ENCODE measurements around the gene CDH9. TPM values are rescaled to one million over a fixed set of nuclear protein-coding genes. Genes with fewer than 3 reads are reported as not detected.

CDH9 gene
- total and polyA plus RNA-seq, 9 of the 15 experiments (the other 6 are each of a cell fraction or from before 2014, with no cell fraction given), result not detected

GRCh38 chr5:27083449-27084415, 45.3 kb upstream of the CDH9 start:
- H3K4me1 ChIP-seq (replicated peaks in 1 of 2; ENCODE audit: control insufficient read depth in 2 of 2, insufficient read depth in 2 of 2, low read length in 2 of 2), result no peaks in the 10 kb centered on the region
- BruUV-seq (replicated peaks), result no TSS peak
- 2% methylated on average over 7 of the region's 7 CpGs for WGBS (ENCODE audit: insufficient coverage, low coverage, missing lambda C conversion rate)
- H3K36me3 ChIP-seq (ENCODE audit: control insufficient read depth, insufficient read depth, low read length), result no peaks in the 10 kb centered on the region
- DNase-seq (ENCODE audit: extremely low read depth in 1 of 4, low spot score in 3 of 4), result no peak
- no peak overlapping the region for H3K27ac ChIP-seq (ENCODE audit: extremely low read depth, low read depth, low read length)
- in situ Hi-C loops (cut with MboI) (no loop called here), intact Hi-C loops (cut with micrococcal nuclease) (no loop called here)
- POLR2A ChIA-PET, result no interaction called here
- no peak overlapping the region for H3K9ac ChIP-seq (ENCODE audit: insufficient read depth in 1 of 2, low read depth in 2 of 2, low read length in 2 of 2)
- no peak for TF ChIP-seq GTF3C2 (IDR thresholded peaks at IDR 0.05; ENCODE audit: borderline replicate concordance, extremely low read depth, insufficient read length)
- TF ChIP-seq RBM39 (optimal IDR thresholded peaks at IDR 0.05; ENCODE audit: low read depth, low read length), result no peak
- no peak for TF ChIP-seq ZFX (CRISPR knock-in tag; IDR thresholded peaks at IDR 0.05)
- TF ChIP-seq ID3 (CRISPR knock-in tag; IDR thresholded peaks at IDR 0.05), result no peak
- no peak for TF ChIP-seq ID3 (tag; IDR thresholded peaks at IDR 0.05)
- no peak for TF ChIP-seq GTF2F1 (IDR thresholded peaks at IDR 0.05; ENCODE audit: low read depth, low read length)
- TF ChIP-seq TCF7L2 (IDR thresholded peaks at IDR 0.05; ENCODE audit: low read depth, low read length), result no peak
- TF ChIP-seq ARID2 (IDR thresholded peaks at IDR 0.05), result no peak
- TF ChIP-seq E4F1 (CRISPR knock-in tag; IDR thresholded peaks at IDR 0.05; ENCODE audit: borderline replicate concordance), result no peak
- TF ChIP-seq PHF21A (IDR thresholded peaks at IDR 0.05; ENCODE audit: borderline replicate concordance, low read depth), result no peak
- no peak for TF ChIP-seq NEUROD1 (IDR thresholded peaks at IDR 0.05; ENCODE audit: borderline replicate concordance, low read depth, low read length, partially characterized antibody)
- no peak for ATAC-seq
- H3K27me3 ChIP-seq (ENCODE audit: control insufficient read depth in 2 of 2, insufficient read depth in 2 of 2, low read length in 2 of 2), result no peaks in the 10 kb centered on the region
- no peak overlapping the region for H3K4me3 ChIP-seq
- H4K20me1 ChIP-seq (replicated peaks; ENCODE audit: control insufficient read depth, insufficient read depth, low read length), result no peaks in the 10 kb centered on the region
- H2AFZ ChIP-seq (ENCODE audit: low read depth, low read length), result no peak overlapping the region
- CTCF ChIA-PET (ENCODE audit: low intra/inter-chr PET ratio), result interaction anchor here (0.7 kb wide), 1 partner anchor 22 kb away, joined by 3 read pairs; no protein-coding TSS in a partner anchor
- FAIRE-seq, result no peak
- H3K9me3 ChIP-seq (replicated peaks; ENCODE audit: control insufficient read depth, insufficient read depth, low read depth, low read length), result no peaks in the 10 kb centered on the region
- H3K79me2 ChIP-seq (ENCODE audit: control insufficient read depth, insufficient read depth, low read length), result no peaks in the 10 kb centered on the region
- H3K4me2 ChIP-seq (ENCODE audit: insufficient read depth, low read length), result no peak overlapping the region
- H3K9me1 ChIP-seq (ENCODE audit: control insufficient read depth, insufficient read depth, low read length), result no peaks in the 10 kb centered on the region
